ENCODE data around the gene CD302. TPM values are rescaled to one million over a fixed set of nuclear protein-coding genes. Genes with fewer than 3 reads are reported as not detected.

Gene CD302
- total RNA-seq, 1 experiment from 2014 or later = 0.68 TPM

- Histone ChIP-seq H2BK15ac (ENCODE audit: low read depth, low read length) (no peak overlapping the region), H2BK20ac (ENCODE audit: low read depth, low read length, poor library complexity, severe bottlenecking) (no peak overlapping the region), H2BK5ac (ENCODE audit: insufficient read length, low read length) (no peak overlapping the region), H3K27ac (ENCODE audit: insufficient read length, low read depth, low read length) (no peak overlapping the region), H3K56ac (ENCODE audit: insufficient read length, low read depth, low read length) (no peak overlapping the region), H3K23me2 (ENCODE audit: insufficient read length, low read depth, low read length, poor library complexity, severe bottlenecking) (no peaks in the 10 kb centered on the region), H2BK12ac (ENCODE audit: insufficient read length, low read depth, low read length) (no peak overlapping the region), H4K91ac (ENCODE audit: insufficient read length, low read depth, low read length) (no peak overlapping the region), H2AK5ac (ENCODE audit: insufficient read length, low read length) (no peak overlapping the region), H3K27me3 (ENCODE audit: insufficient read depth, low read length) (no peaks in the 10 kb centered on the region), H3K9ac (ENCODE audit: extremely low read depth, insufficient read length, low read length) (no peak overlapping the region), H3T11ph (ENCODE audit: low read length) (no peak overlapping the region), H3K9me3 (ENCODE audit: control insufficient read depth, low read depth, low read length) (no peaks in the 10 kb centered on the region), H3K14ac (ENCODE audit: insufficient read depth, low read length) (no peak overlapping the region), H3K79me1 (ENCODE audit: insufficient read depth, low read depth, low read length, poor library complexity, severe bottlenecking) (peaks cover 4% of the 10 kb centered on the region), H4K5ac (ENCODE audit: insufficient read length, low read depth, low read length) (no peak overlapping the region), H3K23ac (ENCODE audit: insufficient read length, low read depth, low read length) (no peak overlapping the region), H4K8ac (replicated peaks; ENCODE audit: insufficient read length, low read depth, low read length) (no peak overlapping the region), H3K4ac (ENCODE audit: low read depth, low read length) (no peak overlapping the region), H2BK120ac (ENCODE audit: low read depth, low read length, poor library complexity, severe bottlenecking) (no peak overlapping the region), H2AFZ (ENCODE audit: low read length) (no peak overlapping the region), H3K79me2 (ENCODE audit: insufficient read depth, low read length) (peaks cover 3% of the 10 kb centered on the region; the same call in 1 of the 2 replicates), H3K4me2 (ENCODE audit: insufficient read depth, insufficient read length, low read length) (no peak overlapping the region), H4K20me1 (ENCODE audit: control insufficient read depth, insufficient read depth, insufficient read length) (no peaks in the 10 kb centered on the region), H3K18ac (ENCODE audit: insufficient read length, low read depth, low read length) (no peak overlapping the region), H3K4me1 (ENCODE audit: insufficient read depth, low read length) (no peaks in the 10 kb centered on the region)
- H3K4me3 Mint-ChIP-seq = no peak overlapping the region
- H3K4me1 Mint-ChIP-seq = no peaks in the 10 kb centered on the region
- DNase-seq = no peak
- no peaks in the 10 kb centered on the region for H3K9me3 Mint-ChIP-seq
- WGBS (ENCODE audit: extremely low coverage, insufficient read length, low lambda C conversion rate) = no CpG with 5 or more reads among the region's 1 CpG
- peak overlapping the region in 1 of 3 experiments; percentile 41; a peak in 2 of 7 replicates for H3K27ac Mint-ChIP-seq
- H3K36me3 Mint-ChIP-seq (ENCODE audit: insufficient read depth in 1 of 3, low read depth in 3 of 3) = peaks cover 31 to 62% (median 62%) of the 10 kb centered on the region in 3 experiments
- no peak for TF ChIP-seq CTCF (conservative IDR thresholded peaks at IDR 0.05)
- H3K27me3 Mint-ChIP-seq (ENCODE audit: low read depth) = no peaks in the 10 kb centered on the region
Observed at GRCh38 chr2:159750873-159751272, 47.1 kb downstream of the CD302 start.
